HEK293T (cell line): ENCODE data around the gene DENND1C.
"Not testable (repeated sequence)": the region's sequence is repeated elsewhere in the genome, so short reads cannot be mapped to it uniquely, and the experiment has no call there.

ENCODE experiments used
- CTCF ChIA-PET: fragments of 350-600 bp; formaldehyde crosslinking; extraction: SDS; loops from one replicate; lab custom pipeline; 2021; ENCODE audit warnings: antibody characterized with exemption, inconsistent platforms; lab: Yijun Ruan, JAX
- POLR2A ChIA-PET: fragments of 350-600 bp; formaldehyde crosslinking; extraction: SDS; loops from one replicate; lab custom pipeline; 2020; ENCODE audit warnings: antibody characterized with exemption, inconsistent platforms; lab: Yijun Ruan, JAX
- DNase-seq: peaks from one replicate; pipeline ENCODE4 v3.0.0; 2012; ENCODE audit warnings: mixed read lengths; ENCODE audit errors: extremely low spot score
- ARNT ChIP-seq: fragments of 450-650 bp; IDR thresholded peaks from 2 replicates; pipeline ENCODE4 v1.6.1; 2017; ENCODE audit warnings: mild to moderate bottlenecking
- BHLHE40 ChIP-seq: fragments of 450-650 bp; IDR thresholded peaks from 2 replicates; pipeline ENCODE4 v1.6.1; 2016; ENCODE audit warnings: mild to moderate bottlenecking, moderate library complexity, borderline replicate concordance
- CTBP1 ChIP-seq: fragments of 450-650 bp; IDR thresholded peaks from 2 replicates; pipeline ENCODE4 v1.6.1; 2016; ENCODE audit warnings: borderline replicate concordance
- ELF4 ChIP-seq: fragments of 450-650 bp; IDR thresholded peaks from 2 replicates; pipeline ENCODE4 v1.6.1; 2017; ENCODE audit warnings: antibody characterized with exemption
- FOXA1 ChIP-seq: fragments of 450-650 bp; IDR thresholded peaks from 2 replicates; pipeline ENCODE4 v1.6.1; 2016; ENCODE audit warnings: mild to moderate bottlenecking
- FOXK2 ChIP-seq: fragments of 450-650 bp; IDR thresholded peaks from 2 replicates; pipeline ENCODE4 v1.6.1; 2016; ENCODE audit warnings: mild to moderate bottlenecking
- FOXM1 ChIP-seq: fragments of 450-650 bp; IDR thresholded peaks from 2 replicates; pipeline ENCODE4 v1.6.1; 2017; ENCODE audit warnings: mild to moderate bottlenecking, borderline replicate concordance
- HDGF ChIP-seq: fragments of 450-650 bp; IDR thresholded peaks from 2 replicates; pipeline ENCODE4 v1.6.1; 2017; ENCODE audit warnings: antibody characterized with exemption, borderline replicate concordance
- L3MBTL2 ChIP-seq: fragments of 450-650 bp; conservative IDR thresholded peaks from 2 replicates; pipeline ENCODE4 v1.6.1; 2016; ENCODE audit warnings: mild to moderate bottlenecking
- LEF1 ChIP-seq: fragments of 450-650 bp; IDR thresholded peaks from 2 replicates; pipeline ENCODE4 v1.6.1; 2017; ENCODE audit warnings: mild to moderate bottlenecking, borderline replicate concordance
- NFRKB ChIP-seq: fragments of 450-650 bp; IDR thresholded peaks from 2 replicates; pipeline ENCODE4 v1.6.1; 2016; ENCODE audit warnings: mild to moderate bottlenecking, moderate library complexity
- PKNOX1 ChIP-seq: fragments of 450-650 bp; IDR thresholded peaks from 2 replicates; pipeline ENCODE4 v1.6.1; 2016
- SP1 ChIP-seq: fragments of 450-650 bp; IDR thresholded peaks from 2 replicates; pipeline ENCODE4 v1.6.1; 2017
- SUZ12 ChIP-seq: fragments of 450-650 bp; IDR thresholded peaks from 2 replicates; pipeline ENCODE4 v1.6.1; 2016; ENCODE audit warnings: mild to moderate bottlenecking
- TARDBP ChIP-seq: fragments of 450-650 bp; IDR thresholded peaks from 2 replicates; pipeline ENCODE4 v1.6.1; 2016
- ZNF384 ChIP-seq: fragments of 450-650 bp; IDR thresholded peaks from 2 replicates; pipeline ENCODE4 v1.6.1; 2016

The DENND1C gene

GRCh38 chr19:6509118-6509971 lies 27.8 kb upstream of the DENND1C start:
- POLR2A ChIA-PET: no interaction called here

DNA sequence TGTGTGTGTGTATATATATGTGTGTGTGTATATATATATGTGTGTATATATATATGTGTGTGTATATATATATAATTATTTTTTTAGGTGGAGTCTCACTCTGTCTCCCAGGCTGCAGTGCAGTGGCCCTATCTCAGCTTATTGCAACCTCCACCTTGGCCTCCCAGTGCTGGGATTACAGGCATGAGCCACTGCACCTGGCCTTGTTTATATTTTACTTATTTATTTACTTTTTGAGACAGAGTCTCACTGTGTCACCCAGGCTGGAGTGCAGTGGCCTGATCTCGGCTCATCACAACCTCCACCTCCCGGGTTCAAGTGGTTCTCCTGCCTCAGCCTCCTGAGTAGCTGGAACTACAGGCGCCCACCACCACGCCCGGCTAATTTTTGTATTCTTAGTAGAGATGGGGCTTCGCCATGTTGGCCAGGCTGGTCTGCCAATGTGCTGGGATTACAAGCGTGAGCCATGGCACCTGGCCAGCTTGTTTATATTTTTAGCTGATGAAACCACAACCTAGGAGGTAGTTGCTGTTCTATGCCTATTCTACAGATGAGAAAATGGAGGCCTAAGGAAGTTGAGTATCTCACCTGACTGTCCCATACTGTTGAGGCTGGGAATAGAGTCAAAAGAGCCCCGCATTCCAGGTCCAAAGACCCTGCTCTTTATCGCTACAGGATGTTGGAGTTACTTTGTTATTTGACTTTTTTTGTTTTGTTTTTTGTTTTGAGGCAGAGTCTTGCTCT lies 26.6 kb upstream of the DENND1C start:
- POLR2A ChIA-PET: interaction anchor here (1.2 to 1.3 kb wide), 2 partner anchors 22 to 230 kb away, joined by 3 to 4 read pairs; partner anchors contain the start of gene TNFSF9
- CTCF ChIA-PET, DNase-seq: not testable (repeated sequence)

More at GRCh38 chr19:6509118-6509971, 27.8 kb upstream of the DENND1C start:
- no peak for DNase-seq
- CTCF ChIA-PET: no interaction called here
- no peak for TF ChIP-seq CTBP1
- no peak for TF ChIP-seq LEF1
- no peak for TF ChIP-seq TARDBP
- TF ChIP-seq NFRKB: no peak
- no peak for TF ChIP-seq ZNF384
- no peak for TF ChIP-seq SUZ12
- TF ChIP-seq HDGF: no peak
- TF ChIP-seq FOXA1: no peak
- no peak for TF ChIP-seq PKNOX1
- TF ChIP-seq BHLHE40: no peak
- no peak for TF ChIP-seq ELF4
- TF ChIP-seq SP1: no peak
- TF ChIP-seq FOXM1: no peak

GRCh38 chr19:6503407-6504201 lies 22.0 kb upstream of the DENND1C start:
- ChIA-PET CTCF (interaction anchor here (0.5 kb wide), 1 partner anchor 98 kb away, joined by 3 read pairs; no protein-coding TSS in a partner anchor), POLR2A (interaction anchor here (1.5 kb wide), 1 partner anchor 44 kb away, joined by 5 read pairs; the partner anchor contains the start of gene SLC25A23)
- TF ChIP-seq NFRKB: no peak
- no peak for TF ChIP-seq BHLHE40
- TF ChIP-seq ZNF384: no peak
- no peak for TF ChIP-seq FOXK2
- no peak for TF ChIP-seq HDGF
- no peak for TF ChIP-seq SP1
- no peak for TF ChIP-seq TARDBP
- TF ChIP-seq FOXA1: no peak
- no peak for TF ChIP-seq SUZ12
- no peak for TF ChIP-seq ELF4
- TF ChIP-seq ARNT: no peak
- TF ChIP-seq PKNOX1: no peak
- no peak for TF ChIP-seq L3MBTL2
- TF ChIP-seq CTBP1: no peak
- DNase-seq: no peak

DNA sequence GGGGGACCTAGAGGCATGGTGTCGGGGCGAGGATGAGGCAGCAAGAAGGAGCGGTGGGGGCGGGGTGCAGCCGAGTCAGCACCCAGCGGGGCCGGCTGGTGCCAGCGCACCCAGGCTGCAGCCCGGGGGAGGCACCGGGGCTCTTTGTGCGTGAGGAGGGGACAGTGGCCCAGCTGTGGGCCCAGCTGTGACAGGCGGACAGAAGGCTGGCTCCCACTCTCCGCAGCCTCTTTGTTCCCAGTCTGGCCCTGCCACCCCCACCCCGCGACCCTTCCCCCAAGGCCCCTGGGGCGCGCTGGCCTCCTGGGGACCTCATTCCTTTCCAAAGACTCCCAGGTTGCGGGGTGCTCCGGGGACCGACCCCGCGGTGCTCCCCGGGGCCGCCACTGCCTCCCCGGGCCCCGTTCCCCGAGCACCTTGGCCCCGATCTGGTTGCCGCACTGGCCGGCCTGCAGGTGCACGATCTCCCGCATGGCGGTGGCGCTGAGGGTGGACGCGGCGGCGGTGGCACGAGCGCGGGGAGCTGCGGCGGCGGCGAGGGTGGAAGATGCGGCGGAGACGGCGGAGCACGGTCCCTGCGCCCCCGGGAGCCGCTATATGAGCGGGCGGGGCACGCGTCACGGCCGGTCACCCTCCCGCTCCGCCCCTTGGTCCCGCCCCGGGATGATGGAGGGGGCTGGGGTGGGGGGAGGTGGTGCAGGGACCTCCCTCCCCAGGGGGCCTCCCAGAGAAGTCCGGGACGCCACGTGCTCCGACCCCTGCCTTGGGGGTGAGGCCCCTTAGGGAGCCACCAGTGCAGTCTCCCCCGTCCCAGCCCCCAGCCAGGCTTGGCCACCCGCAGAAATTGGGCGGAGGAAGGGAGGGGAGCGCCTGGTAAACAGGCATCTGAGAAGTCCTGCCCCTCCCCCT lies 20.4 kb upstream of the DENND1C start, which contains the start of gene TUBB4A:
Gene TUBB4A, minus strand, starts transcription at position 570 of the 909 bp plus-strand sequence. Its CDS starts 97 bp downstream, at position 473.
- peak; percentile 65 for DNase-seq
- CTCF ChIA-PET: no interaction called here
- TF ChIP-seq SUZ12 (no peak), FOXA1 (no peak), CTBP1 (no peak), LEF1 (no peak), HDGF (no peak), ZNF384 (no peak), NFRKB (no peak), SP1 (no peak), L3MBTL2 (no peak), BHLHE40 (no peak), FOXM1 (no peak), FOXK2 (no peak), ARNT (no peak), TARDBP (no peak), ELF4 (no peak), PKNOX1 (no peak)
- POLR2A ChIA-PET: interaction anchor here (1.5 kb wide), 1 partner anchor 42 kb away, joined by 5 read pairs; the partner anchor contains the start of gene SLC25A23
